Neuron (in vitro differentiated cells): ENCODE results near the gene ASPN.

Experiments used
- H2AFZ ChIP-seq: one replicate; pipeline ENCODE4 v1.6.1; 2013; ENCODE audit warnings: low read depth, mild to moderate bottlenecking, inconsistent platforms, low read length, moderate library complexity
- H3K27me3 ChIP-seq: one replicate; pipeline ENCODE4 v1.6.1; 2013; ENCODE audit warnings: low read length; ENCODE audit not compliant: insufficient read depth
- H3K36me3 ChIP-seq: one replicate; pipeline ENCODE4 v1.6.1; 2013; ENCODE audit warnings: low read length; ENCODE audit not compliant: insufficient read depth
- H3K4me1 ChIP-seq: one replicate; pipeline ENCODE4 v1.6.1; 2013; ENCODE audit warnings: low read length; ENCODE audit not compliant: insufficient read depth
- H3K4me3 ChIP-seq: 2 replicates; pipeline ENCODE4 v1.5.1; 2013; ENCODE audit warnings: mild to moderate bottlenecking, low read length, moderate library complexity
- H3K9me3 ChIP-seq: one replicate; pipeline ENCODE4 v1.6.1; 2013; ENCODE audit warnings: low read length

ASPN gene

DNA sequence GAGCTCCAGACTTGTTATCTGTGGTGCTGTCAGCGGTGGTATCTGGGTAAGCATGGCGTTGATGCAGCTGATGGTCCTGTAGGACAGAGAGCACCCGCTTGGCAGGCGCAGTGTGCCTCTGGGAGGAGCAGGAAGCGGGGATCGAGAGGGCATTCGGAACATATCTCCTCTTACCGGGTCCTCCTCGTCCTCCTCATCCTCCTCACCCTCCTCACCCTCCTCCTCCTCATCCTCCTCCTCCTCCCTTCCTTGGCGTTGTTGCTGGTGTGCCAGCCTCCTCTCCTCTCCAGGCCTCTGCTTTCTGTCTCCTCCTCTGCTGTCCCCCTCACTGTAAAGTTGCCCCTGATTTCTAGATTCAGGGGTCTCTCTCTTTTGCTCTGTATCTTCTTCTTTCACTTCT is 32.3 kb upstream of the ASPN start:
- H3K27me3 ChIP-seq: no peaks in the 10 kb centered on the region
- H3K36me3 ChIP-seq: no peaks in the 10 kb centered on the region
- H3K9me3 ChIP-seq: no peaks in the 10 kb centered on the region
- H2AFZ ChIP-seq: no peak overlapping the region
- no peak overlapping the region for H3K4me3 ChIP-seq
- H3K4me1 ChIP-seq: peaks cover 8% of the 10 kb centered on the region

DNA sequence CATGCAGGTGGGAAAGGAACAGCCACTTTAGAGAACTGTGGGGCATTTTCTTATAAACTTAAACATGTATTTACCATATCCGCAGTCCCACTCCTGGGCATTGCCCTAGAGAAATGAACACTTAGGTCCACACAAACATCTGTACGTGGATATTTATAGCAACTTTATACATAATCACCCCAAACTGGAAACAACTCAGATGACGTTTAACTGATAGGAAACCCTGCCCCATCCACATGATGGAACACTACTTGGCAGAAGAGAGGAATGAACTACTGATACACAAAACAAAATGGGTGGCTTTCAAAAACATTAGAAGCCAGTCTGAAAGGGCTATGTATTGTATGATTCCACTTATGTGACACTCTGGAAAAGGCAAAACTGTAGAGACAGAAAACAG is 31.0 kb upstream of the ASPN start:
- Histone ChIP-seq H3K36me3 (no peaks in the 10 kb centered on the region), H3K4me1 (peaks cover 8% of the 10 kb centered on the region), H2AFZ (no peak overlapping the region), H3K27me3 (no peaks in the 10 kb centered on the region), H3K9me3 (no peaks in the 10 kb centered on the region), H3K4me3 (no peak overlapping the region)

- Histone ChIP-seq H3K27me3 (no peaks in the 10 kb centered on the region), H3K9me3 (no peaks in the 10 kb centered on the region), H2AFZ (no peak overlapping the region), H3K4me1 (peaks cover 8% of the 10 kb centered on the region), H3K36me3 (no peaks in the 10 kb centered on the region), H3K4me3 (no peak overlapping the region)
These were observed 30.3 kb upstream of the ASPN start for GRCh38 chr9:92512622-92513021.

DNA sequence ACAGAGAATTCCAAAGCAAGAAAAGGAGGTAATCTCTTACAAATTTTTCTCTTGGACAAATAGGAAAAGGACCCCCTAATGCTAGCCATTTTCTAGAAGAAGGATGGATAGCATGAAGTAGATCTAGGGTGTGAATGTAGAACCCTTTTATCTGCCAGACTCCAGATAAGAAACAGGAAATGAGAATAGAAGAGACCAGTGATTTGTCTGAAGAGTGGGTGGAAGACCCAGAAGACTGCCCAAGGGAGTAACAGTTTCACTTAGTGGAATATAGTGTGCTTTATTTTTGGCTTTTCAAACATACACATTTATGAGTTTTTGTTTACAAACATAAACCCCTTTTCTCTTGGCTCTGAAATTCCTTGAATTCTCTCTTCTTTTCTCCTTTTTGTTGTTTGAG is 28.4 kb upstream of the ASPN start:
- H3K4me1 ChIP-seq: peaks cover 3% of the 10 kb centered on the region
- H3K9me3 ChIP-seq: no peaks in the 10 kb centered on the region
- H2AFZ ChIP-seq: no peak overlapping the region
- H3K36me3 ChIP-seq: no peaks in the 10 kb centered on the region
- no peak overlapping the region for H3K4me3 ChIP-seq
- no peaks in the 10 kb centered on the region for H3K27me3 ChIP-seq

DNA sequence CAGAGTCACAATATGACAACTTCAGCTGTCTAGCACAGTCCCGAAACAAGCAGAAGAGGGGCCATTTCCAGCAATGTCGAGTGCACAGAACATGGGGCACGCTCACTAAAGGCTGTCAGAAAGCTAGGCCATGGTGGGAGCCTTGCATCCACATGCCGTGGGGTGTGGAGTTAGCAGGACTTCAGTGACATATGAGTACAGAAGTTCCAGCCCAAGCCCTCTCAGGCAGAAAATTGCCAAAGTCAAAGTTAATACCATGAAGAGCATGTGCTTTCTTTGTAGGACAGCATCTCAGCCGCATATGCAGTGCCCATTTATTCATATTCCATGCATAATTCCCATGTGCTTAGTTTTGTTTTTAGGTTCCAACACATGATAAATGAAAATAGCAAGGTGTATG is 26.7 kb upstream of the ASPN start:
- no peak overlapping the region for H2AFZ ChIP-seq
- no peaks in the 10 kb centered on the region for H3K27me3 ChIP-seq
- no peak overlapping the region for H3K4me3 ChIP-seq
- H3K36me3 ChIP-seq: no peaks in the 10 kb centered on the region
- H3K4me1 ChIP-seq: peaks cover 3% of the 10 kb centered on the region
- H3K9me3 ChIP-seq: no peaks in the 10 kb centered on the region

DNA sequence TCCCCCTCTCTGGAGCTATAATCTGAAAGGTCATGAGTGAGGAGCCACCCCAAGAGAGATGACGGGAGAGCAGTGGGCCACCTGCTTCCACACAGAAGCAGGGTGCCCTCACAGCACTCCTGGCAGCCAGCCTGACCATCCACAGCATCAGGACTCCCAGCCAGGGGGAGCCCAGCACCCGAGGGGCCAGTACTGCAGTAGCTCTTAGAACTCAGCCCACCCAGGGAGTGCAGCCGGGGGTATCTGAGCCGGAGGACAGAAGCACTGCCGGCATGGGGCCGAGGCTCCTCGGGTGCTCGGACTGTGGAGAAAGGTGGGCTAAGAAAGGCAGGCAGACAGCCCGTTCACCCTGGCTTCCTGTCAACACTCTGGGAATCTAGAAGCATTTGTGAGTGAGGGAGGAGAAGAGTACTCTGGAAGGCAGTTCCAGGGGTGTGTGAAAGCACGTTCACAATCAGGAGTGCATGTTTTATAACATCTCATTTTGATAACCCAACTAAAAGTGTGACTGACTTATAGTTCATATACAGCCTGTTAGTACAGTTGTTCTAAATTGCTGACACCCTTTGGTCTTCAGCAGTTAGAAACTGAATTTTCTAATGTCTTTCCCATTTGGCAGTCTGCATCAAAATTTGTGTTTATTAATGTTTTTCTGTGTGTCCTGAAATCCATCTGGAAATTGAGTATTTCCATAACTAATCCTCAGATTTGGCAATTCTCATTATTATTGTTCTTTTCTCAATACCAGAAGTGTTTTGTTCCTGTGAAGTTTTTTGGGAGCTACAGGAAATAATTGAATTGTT is 25.9 kb upstream of the ASPN start:
- Histone ChIP-seq H3K4me1 (peaks cover 3% of the 10 kb centered on the region), H3K27me3 (no peaks in the 10 kb centered on the region), H2AFZ (no peak overlapping the region), H3K9me3 (no peaks in the 10 kb centered on the region), H3K36me3 (no peaks in the 10 kb centered on the region), H3K4me3 (no peak overlapping the region)

GRCh38 chr9:92507496-92507895 is 25.2 kb upstream of the ASPN start:
- H2AFZ ChIP-seq: no peak overlapping the region
- no peak overlapping the region for H3K4me3 ChIP-seq
- H3K27me3 ChIP-seq: no peaks in the 10 kb centered on the region
- no peaks in the 10 kb centered on the region for H3K4me1 ChIP-seq
- no peaks in the 10 kb centered on the region for H3K9me3 ChIP-seq
- H3K36me3 ChIP-seq: no peaks in the 10 kb centered on the region

- H2AFZ ChIP-seq: no peak overlapping the region
- H3K27me3 ChIP-seq: no peaks in the 10 kb centered on the region
- no peaks in the 10 kb centered on the region for H3K36me3 ChIP-seq
- no peaks in the 10 kb centered on the region for H3K4me1 ChIP-seq
- no peaks in the 10 kb centered on the region for H3K9me3 ChIP-seq
- H3K4me3 ChIP-seq: no peak overlapping the region
These were observed 24.7 kb upstream of the ASPN start for GRCh38 chr9:92507005-92507404.

DNA sequence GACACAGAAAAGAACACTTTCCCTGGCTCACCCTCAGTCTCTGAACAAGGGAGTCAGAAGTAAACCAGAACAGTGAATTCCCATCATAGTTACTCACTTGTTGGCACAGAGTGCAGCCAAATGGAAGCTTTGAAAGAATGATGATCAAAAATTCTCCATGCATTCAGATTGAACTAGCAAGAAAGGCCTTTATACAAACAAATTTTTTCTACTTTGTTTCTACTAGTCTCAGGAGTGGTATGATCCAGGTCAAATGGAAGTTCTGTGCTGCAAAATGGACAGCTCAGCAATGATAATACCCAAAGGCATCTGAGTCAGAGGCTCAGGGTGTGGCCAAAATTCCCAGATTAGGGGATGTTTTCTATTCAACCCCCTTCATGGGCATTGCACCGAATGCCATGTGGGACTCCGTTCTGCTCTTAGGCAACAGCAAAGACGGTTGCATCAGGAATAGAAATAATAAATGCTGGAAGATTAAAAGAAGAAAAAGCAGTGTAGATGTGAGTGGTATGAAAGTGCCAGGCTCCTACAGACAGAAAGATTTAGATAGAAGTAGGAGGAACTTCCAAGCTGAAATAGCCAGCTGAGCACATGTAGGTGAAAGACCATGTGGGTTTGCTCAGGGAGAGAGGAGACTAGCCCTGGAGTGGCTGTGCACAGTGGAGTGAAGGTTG is 24.0 kb upstream of the ASPN start:
- no peaks in the 10 kb centered on the region for H3K27me3 ChIP-seq
- no peaks in the 10 kb centered on the region for H3K9me3 ChIP-seq
- H3K4me3 ChIP-seq: no peak overlapping the region
- H3K36me3 ChIP-seq: no peaks in the 10 kb centered on the region
- no peaks in the 10 kb centered on the region for H3K4me1 ChIP-seq
- no peak overlapping the region for H2AFZ ChIP-seq

- Histone ChIP-seq H3K4me1 (no peaks in the 10 kb centered on the region), H3K36me3 (no peaks in the 10 kb centered on the region), H3K9me3 (no peaks in the 10 kb centered on the region), H3K27me3 (no peaks in the 10 kb centered on the region), H2AFZ (no peak overlapping the region), H3K4me3 (no peak overlapping the region)
These were observed 22.6 kb upstream of the ASPN start for GRCh38 chr9:92504881-92505280.

- Histone ChIP-seq H2AFZ (no peak overlapping the region), H3K4me1 (peaks cover 9% of the 10 kb centered on the region), H3K36me3 (no peaks in the 10 kb centered on the region)
These were observed 20.9 kb upstream of the ASPN start for GRCh38 chr9:92503156-92503555.

GRCh38 chr9:92501671-92502393 is 19.5 kb upstream of the ASPN start:
- Histone ChIP-seq H3K9me3 (no peaks in the 10 kb centered on the region), H3K4me1 (peaks cover 9% of the 10 kb centered on the region), H3K36me3 (no peaks in the 10 kb centered on the region), H3K4me3 (no peak overlapping the region), H3K27me3 (no peaks in the 10 kb centered on the region), H2AFZ (no peak overlapping the region)

More at GRCh38 chr9:92503156-92503555, 20.9 kb upstream of the ASPN start:
- no peaks in the 10 kb centered on the region for H3K9me3 ChIP-seq
- H3K4me3 ChIP-seq: no peak overlapping the region
- no peaks in the 10 kb centered on the region for H3K27me3 ChIP-seq

- H3K9me3 ChIP-seq: no peaks in the 10 kb centered on the region
- H3K4me3 ChIP-seq: no peak overlapping the region
- no peak overlapping the region for H2AFZ ChIP-seq
- no peaks in the 10 kb centered on the region for H3K36me3 ChIP-seq
- peaks cover 9% of the 10 kb centered on the region for H3K4me1 ChIP-seq
- H3K27me3 ChIP-seq: no peaks in the 10 kb centered on the region
These were observed 18.4 kb upstream of the ASPN start for GRCh38 chr9:92500725-92501124.
